GM10266 (cell line): ENCODE results near the gene GALNTL6.

Experiments
- DNase-seq: peaks from one replicate; pipeline ENCODE4 v3.0.0; 2012; ENCODE audit errors: extremely low spot score
- CTCF ChIP-seq: IDR thresholded peaks from 2 replicates; pipeline ENCODE4 v1.5.1; 2012; ENCODE audit warnings: mild to moderate bottlenecking, low read depth; ENCODE audit not compliant: control insufficient read depth, insufficient read depth; ENCODE audit errors: missing control alignments

GALNTL6 gene

GRCh38 chr4:172143605-172144314 lies 330.6 kb downstream of the GALNTL6 start:
- no peak for TF ChIP-seq CTCF
- DNase-seq: no peak

GRCh38 chr4:172147687-172148086 lies 334.5 kb downstream of the GALNTL6 start:
- TF ChIP-seq CTCF: no peak
- no peak for DNase-seq

GRCh38 chr4:172149329-172149728 lies 336.1 kb downstream of the GALNTL6 start:
- DNase-seq: no peak
- no peak for TF ChIP-seq CTCF

GRCh38 chr4:172152284-172152683 lies 339.1 kb downstream of the GALNTL6 start:
- DNase-seq: no peak
- TF ChIP-seq CTCF: no peak

- DNase-seq: no peak
- no peak for TF ChIP-seq CTCF
These were observed 340.5 kb downstream of the GALNTL6 start for GRCh38 chr4:172153719-172154118.

GRCh38 chr4:172155838-172156345 lies 342.7 kb downstream of the GALNTL6 start:
- no peak for TF ChIP-seq CTCF
- DNase-seq: no peak

- no peak for TF ChIP-seq CTCF
- no peak for DNase-seq
These were observed 344.7 kb downstream of the GALNTL6 start for GRCh38 chr4:172157946-172158345.
